H1 (cell line): ENCODE data around the gene POU3F2. TPM values are rescaled to one million over a fixed set of nuclear protein-coding genes. Genes with fewer than 3 reads are reported as not detected.

ENCODE experiments used
- CTCF ChIA-PET: fragments of 300-600 bp; sonication (Branson Sonifier 250); formaldehyde crosslinking; loops from one replicate; lab custom pipeline; 2021; ENCODE audit not compliant: partially characterized antibody; lab: Charles Lee
- POLR2A ChIA-PET: fragments of 300-600 bp; sonication (Branson Sonifier 250); formaldehyde crosslinking; loops from one replicate; lab custom pipeline; 2021; ENCODE audit warnings: inconsistent platforms; ENCODE audit not compliant: partially characterized antibody; lab: Charles Lee
- DNase-seq, 2 experiments: peaks; one replicate each; pipeline versions ENCODE4 v3.0.0 to v3.0.0-alpha.2; 2010 to 2022; ENCODE audit warnings: low spot score in 2 of 2, low read depth in 1 of 2, mixed read lengths in 1 of 2
- FAIRE-seq: peaks from 2 replicates; lab custom pipeline; 2011; peaks lifted over from hg19 to GRCh38; lab: Jason Lieb, UNC
- H2AFZ ChIP-seq: 2 replicates; pipeline ENCODE4 v1.8.1; 2012; ENCODE audit warnings: low read length, inconsistent platforms
- H2AK5ac ChIP-seq: 2 replicates; pipeline ENCODE4 v1.6.1; 2013; ENCODE audit warnings: low read depth, low read length
- H2BK120ac ChIP-seq: replicated peaks from 2 replicates; pipeline ENCODE3; 2013; ENCODE audit warnings: low read depth, low read length, inconsistent platforms
- H2BK12ac ChIP-seq: 2 replicates; pipeline ENCODE4 v1.6.1; 2013; ENCODE audit warnings: low read depth, low read length
- H2BK15ac ChIP-seq: 2 replicates; pipeline ENCODE4 v1.6.1; 2013; ENCODE audit warnings: low read length
- H2BK20ac ChIP-seq: 2 replicates; pipeline ENCODE4 v1.6.1; 2013; ENCODE audit warnings: low read length
- H2BK5ac ChIP-seq: 2 replicates; pipeline ENCODE4 v1.6.1; 2013; ENCODE audit warnings: low read depth, low read length
- H3K14ac ChIP-seq: 2 replicates; pipeline ENCODE4 v1.6.1; 2013; ENCODE audit warnings: inconsistent platforms; ENCODE audit not compliant: insufficient read length
- H3K18ac ChIP-seq: 2 replicates; pipeline ENCODE4 v1.6.1; 2013; ENCODE audit warnings: low read length; ENCODE audit errors: extremely low read depth
- H3K23ac ChIP-seq: 2 replicates; pipeline ENCODE4 v1.6.1; 2013; ENCODE audit warnings: inconsistent platforms; ENCODE audit not compliant: insufficient read length
- H3K23me2 ChIP-seq: 2 replicates; pipeline ENCODE4 v1.6.1; 2013; ENCODE audit warnings: low read depth, low read length
- H3K27ac ChIP-seq: 2 replicates; pipeline ENCODE4 v1.6.1; 2011; ENCODE audit warnings: low read depth, low read length, inconsistent platforms
- H3K27me3 ChIP-seq, 4 experiments: replicated peaks in 1 of 4; 1 replicate in 1 of 4; 2 replicates in 3 of 4; pipeline versions ENCODE4 v1.6.1 to v1.8.1; 2011 to 2013; ENCODE audit warnings: low read length in 3 of 4, mild to moderate bottlenecking in 3 of 4, inconsistent platforms in 2 of 4, mixed read lengths in 2 of 4, moderate library complexity in 1 of 4; ENCODE audit not compliant: control insufficient read depth in 3 of 4, insufficient read depth in 3 of 4; ENCODE audit errors: extremely low read depth in 1 of 4
- H3K36me3 ChIP-seq, 4 experiments: 2 replicates each; pipeline versions ENCODE4 v1.6.1 to v1.8.1; 2011 to 2013; ENCODE audit warnings: mild to moderate bottlenecking in 4 of 4, low read length in 3 of 4, moderate library complexity in 2 of 4, control low read depth in 1 of 4, inconsistent platforms in 1 of 4; ENCODE audit not compliant: insufficient read depth in 4 of 4, control insufficient read depth in 2 of 4
- H3K4ac ChIP-seq: replicated peaks from 2 replicates; pipeline ENCODE3; 2013; ENCODE audit warnings: low read length, low read depth, mixed read lengths, inconsistent platforms; ENCODE audit not compliant: insufficient read length
- H3K4me1 ChIP-seq, 4 experiments: replicated peaks in 1 of 4; 1 replicate in 1 of 4; 2 replicates in 3 of 4; pipeline versions ENCODE4 v1.6.1 to v1.8.1; 2011 to 2013; ENCODE audit warnings: low read length in 3 of 4, inconsistent platforms in 2 of 4, mixed read lengths in 1 of 4; ENCODE audit not compliant: insufficient read depth in 4 of 4, control insufficient read depth in 3 of 4
- H3K4me2 ChIP-seq, 2 experiments: 2 replicates each; pipeline versions ENCODE4 v1.6.1 to v1.8.1; 2011 to 2013; ENCODE audit warnings: low read depth in 2 of 2, low read length in 2 of 2, control low read depth in 1 of 2, inconsistent platforms in 1 of 2, mild to moderate bottlenecking in 1 of 2; ENCODE audit not compliant: insufficient read depth in 1 of 2
- H3K4me3 ChIP-seq, 4 experiments: fragments of 200-600, 300-600 bp in 1 of 4; sonication (generic), shearing (Covaris generic), sonication (Bioruptor Twin) in 1 of 4; 2 replicates each; pipeline versions ENCODE4 v1.5.1 to v1.8.1; 2011 to 2016; ENCODE audit warnings: low read length in 4 of 4, low read depth in 3 of 4, control low read depth in 2 of 4, inconsistent platforms in 2 of 4, mild to moderate bottlenecking in 2 of 4, mixed read lengths in 1 of 4, moderate library complexity in 1 of 4; ENCODE audit not compliant: insufficient read depth in 2 of 4; ENCODE audit errors: extremely low read depth in 1 of 4
- H3K56ac ChIP-seq: replicated peaks from 2 replicates; pipeline ENCODE3; 2013; ENCODE audit warnings: low read depth, mild to moderate bottlenecking, mixed read lengths, low read length, inconsistent platforms; ENCODE audit not compliant: insufficient read length
- H3K79me1 ChIP-seq: 2 replicates; pipeline ENCODE4 v1.6.1; 2013; ENCODE audit warnings: low read depth, low read length, control low read depth
- H3K79me2 ChIP-seq, 2 experiments: 2 replicates each; pipeline versions ENCODE4 v1.6.1 to v1.8.1; 2012 to 2013; ENCODE audit warnings: low read length in 2 of 2, mild to moderate bottlenecking in 2 of 2, inconsistent platforms in 1 of 2; ENCODE audit not compliant: insufficient read depth in 2 of 2, control insufficient read depth in 1 of 2
- H3K9ac ChIP-seq, 4 experiments: replicated peaks in 1 of 4; 1 replicate in 1 of 4; 2 replicates in 3 of 4; pipeline versions ENCODE4 v1.6.1 to v1.8.1; 2011 to 2013; ENCODE audit warnings: low read depth in 3 of 4, low read length in 3 of 4, control low read depth in 2 of 4, mild to moderate bottlenecking in 2 of 4, moderate library complexity in 2 of 4, inconsistent platforms in 1 of 4; ENCODE audit errors: extremely low read depth in 1 of 4
- H3K9me3 ChIP-seq, 2 experiments: 2 replicates each; pipeline versions ENCODE4 v1.6.1 to v1.8.1; 2012 to 2013; ENCODE audit warnings: mild to moderate bottlenecking in 2 of 2, moderate library complexity in 2 of 2, control low read depth in 1 of 2, inconsistent platforms in 1 of 2, low read depth in 1 of 2, low read length in 1 of 2, mixed read lengths in 1 of 2; ENCODE audit not compliant: insufficient read depth in 2 of 2
- H4K20me1 ChIP-seq, 2 experiments: replicated peaks in 1 of 2; 2 replicates each; pipeline versions ENCODE3 to v1.8.1; 2011 to 2013; ENCODE audit warnings: inconsistent platforms in 2 of 2, low read length in 2 of 2, mild to moderate bottlenecking in 1 of 2; ENCODE audit not compliant: insufficient read depth in 2 of 2, control insufficient read depth in 1 of 2
- H4K5ac ChIP-seq: 2 replicates; pipeline ENCODE4 v1.6.1; 2013; ENCODE audit warnings: low read length, low read depth, mixed read lengths, inconsistent platforms; ENCODE audit not compliant: insufficient read length
- H4K8ac ChIP-seq: 2 replicates; pipeline ENCODE4 v1.8.0; 2013; ENCODE audit warnings: mild to moderate bottlenecking, moderate library complexity, low read length, inconsistent platforms; ENCODE audit not compliant: insufficient read depth; ENCODE audit errors: extremely low read depth
- H4K91ac ChIP-seq: replicated peaks from 2 replicates; pipeline ENCODE3; 2013; ENCODE audit warnings: low read length, mixed read lengths, inconsistent platforms; ENCODE audit not compliant: insufficient read length
- MAFK ChIP-seq: IDR thresholded peaks from 2 replicates; pipeline ENCODE4 v1.6.1; 2012; ENCODE audit warnings: low read depth, mild to moderate bottlenecking, improper control_type of control experiment, low read length
- POU5F1 ChIP-seq: IDR thresholded peaks from 2 replicates; pipeline ENCODE4 v1.6.1; 2011; ENCODE audit warnings: low read depth, mild to moderate bottlenecking, low read length, moderate library complexity
- RAD21 ChIP-seq, 2 experiments: IDR thresholded peaks in 1 of 2; conservative IDR thresholded peaks in 1 of 2; 2 replicates each; pipeline ENCODE4 v1.6.1; 2011; ENCODE audit warnings: low read depth in 2 of 2, low read length in 2 of 2, improper control_type of control experiment in 1 of 2, inconsistent platforms in 1 of 2, mild to moderate bottlenecking in 1 of 2, moderate library complexity in 1 of 2
- RNF2 ChIP-seq: fragments of 200-900, 300-1000 bp; sonication (generic); IDR thresholded peaks from 2 replicates; pipeline ENCODE4 v1.7.1; 2016; ENCODE audit warnings: borderline replicate concordance, low read depth, mild to moderate bottlenecking, antibody characterized with exemption, low read length; ENCODE audit not compliant: poor library complexity, severe bottlenecking; ENCODE audit errors: missing control alignments
- SIN3A ChIP-seq, 2 experiments: IDR thresholded peaks in 1 of 2; conservative IDR thresholded peaks in 1 of 2; 2 replicates each; pipeline ENCODE4 v1.6.1; 2011 to 2012; ENCODE audit warnings: low read length in 2 of 2, improper control_type of control experiment in 1 of 2, low read depth in 1 of 2, mild to moderate bottlenecking in 1 of 2
- SRF ChIP-seq: IDR thresholded peaks from 2 replicates; pipeline ENCODE4 v1.6.1; 2011; ENCODE audit warnings: mild to moderate bottlenecking, low read depth, low read length, moderate library complexity
- SUZ12 ChIP-seq: fragments of 200-600 bp; sonication (generic); IDR thresholded peaks from 2 replicates; pipeline ENCODE4 v1.6.1; 2012; ENCODE audit warnings: mild to moderate bottlenecking, inconsistent platforms, low read length, moderate library complexity, mixed read lengths
- WGBS, 2 experiments: shearing (Covaris generic) in 1 of 2; methylation state at CpG; one replicate each; pipeline versions ENCODE4 v1.1.6 to v1.1.7; 2013 to 2015; ENCODE audit warnings: low lambda C conversion rate in 2 of 2, mixed read lengths in 2 of 2, inconsistent platforms in 1 of 2, low coverage in 1 of 2, missing lambda C conversion rate in 1 of 2; ENCODE audit not compliant: insufficient replicate concordance in 2 of 2, insufficient coverage in 1 of 2, insufficient read length in 1 of 2; ENCODE audit errors: extremely low coverage in 1 of 2, missing lambda C conversion rate in 1 of 2; 5-methylcytosine and 5-hydroxymethylcytosine counted together
- polyA plus RNA-seq, 7 experiments: library from polyadenylated mRNA; depleted of rRNA in 3 of 7; stranded (reverse) in 5 of 7; unstranded in 2 of 7; fragments of >200 nt in 5 of 7; fragments of 200-250 nt in 2 of 7; gene quantifications; 1 replicate in 5 of 7; 2 replicates in 1 of 7; 4 replicates in 1 of 7; pipeline versions ENCODE4 v1.2.1 to v1.2.3, GENCODE V29; 2011 to 2013; ENCODE audit warnings: missing spikeins in 2 of 7, mixed read lengths in 2 of 7
- total RNA-seq: library from RNA; stranded (reverse); fragmentation: NEBNext Ultra II Directional; extraction: Animal tissue kit (Norgen Biotek cat#: 25700); gene quantifications from 2 replicates; pipeline ENCODE4 v1.2.1, GENCODE V29; 2021
- TF ChIP-seq, protein P1 (sequence below): IDR thresholded peaks from 2 replicates; pipeline ENCODE4 v1.6.1; 2011; ENCODE audit warnings: low read length, improper control_type of control experiment

POU3F2 gene
- total and polyA plus RNA-seq, 2 of the 8 experiments (the other 6 are each of a cell fraction or from before 2014, with no cell fraction given): 0.09 to 0.35 TPM

DNA sequence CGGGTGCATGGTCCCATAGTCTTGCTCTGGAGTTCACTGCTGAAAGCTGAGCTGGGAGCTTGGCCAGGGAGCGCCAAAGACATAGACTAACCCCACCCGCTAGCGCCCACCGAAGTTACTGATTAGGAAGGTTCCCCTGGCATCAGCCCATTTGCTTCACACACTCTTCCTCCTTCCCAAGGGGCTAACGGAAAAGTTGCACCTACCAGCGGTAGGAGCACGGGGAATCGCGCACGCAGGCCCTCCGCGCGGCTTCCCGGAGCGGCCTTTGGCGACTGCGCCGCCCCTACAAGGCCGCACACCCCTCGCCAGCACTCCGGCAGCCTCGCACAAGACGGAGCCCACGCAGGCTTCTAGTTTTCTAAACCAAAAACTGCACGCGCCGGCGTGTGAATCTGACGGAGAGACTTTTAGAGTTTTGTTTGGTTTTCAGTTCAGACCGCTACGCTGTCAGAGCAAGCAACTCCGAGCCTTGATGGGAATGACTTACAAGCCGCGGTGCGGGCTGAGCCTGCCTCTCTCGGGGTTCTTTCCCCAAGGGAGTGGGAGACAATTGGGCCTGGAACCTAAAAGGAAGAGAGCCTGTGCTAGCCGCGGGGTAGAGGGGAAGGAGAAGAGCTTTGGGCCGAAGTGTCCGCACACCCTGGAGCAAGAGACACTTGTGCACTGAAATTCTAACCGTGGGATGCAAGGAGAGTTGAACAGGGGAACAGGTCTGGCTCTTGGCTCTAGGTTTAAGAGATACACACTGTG is 891 bp upstream of the POU3F2 start:
- Histone ChIP-seq H3K27me3 (peaks cover 68 to 91% (median 81%) of the 10 kb centered on the region in 4 experiments), H2AK5ac (no peak overlapping the region), H4K20me1 (peaks cover 5 to 13% of the 10 kb centered on the region in 2 experiments), H3K18ac (peak overlapping the region; percentile 19; the same call in 1 of the 2 replicates), H4K5ac (no peak overlapping the region), H3K4me1 (peaks cover 2 to 32% (median 22%) of the 10 kb centered on the region in 4 experiments), H3K9me3 (no peaks in the 10 kb centered on the region), H3K79me1 (no peaks in the 10 kb centered on the region), H2BK12ac (0 out of 2 replicates have a peak overlapping the region, but pooled peaks have one; percentile 60), H3K36me3 (no peaks in the 10 kb centered on the region; a peak in 1 of 8 replicates), H3K4me3 (peak overlapping the region; percentile 23 to 63 (median 36); a peak in 7 of 8 replicates), H3K56ac (no peak overlapping the region), H3K79me2 (no peaks in the 10 kb centered on the region), H3K27ac (no peak overlapping the region), H3K23me2 (peaks cover 23% of the 10 kb centered on the region), H3K4me2 (peak overlapping the region; percentile 84 to 95), H3K4ac (no peak overlapping the region), H4K91ac (no peak overlapping the region), H2BK120ac (no peak overlapping the region), H2BK15ac (no peak overlapping the region), H3K14ac (no peak overlapping the region), H2BK20ac (no peak overlapping the region), H2AFZ (no peak overlapping the region), H3K9ac (no peak overlapping the region), H4K8ac (no peak overlapping the region), H3K23ac (no peak overlapping the region), H2BK5ac (no peak overlapping the region)
- ChIA-PET CTCF (interaction anchor here (0.6 to 10.0 kb wide), 5 partner anchors 10 to 452 kb away, joined by 3 to 79 read pairs (median 3); no protein-coding TSS in a partner anchor), POLR2A (interaction anchor here (0.6 to 2.8 kb wide), 4 partner anchors 8 to 307 kb away, joined by 3 to 12 read pairs (median 8); no protein-coding TSS in a partner anchor)
- WGBS, 2 experiments: 1% methylated on average over 41 of the region's 42 CpGs; no CpG with 5 or more reads in 1 of the 2 experiments
- DNase-seq (peak in 1 of 2 experiments; percentile 68), FAIRE-seq (no peak)
- TF ChIP-seq SRF (no peak), SIN3A (conservative IDR thresholded peaks at IDR 0.05 in 1 of 2, IDR thresholded peaks at IDR 0.05 in 1 of 2; ENCODE audit: low read depth in 1 of 2, low read length in 2 of 2) (peak in 1 of 2 experiments; percentile 34; a peak in 1 of 4 replicates), SUZ12 (peak; percentile 93), RAD21 (IDR thresholded peaks at IDR 0.05 in 1 of 2, conservative IDR thresholded peaks at IDR 0.05 in 1 of 2; ENCODE audit: low read depth in 2 of 2, low read length in 2 of 2) (peak in 1 of 2 experiments; percentile 15; a peak in 2 of 4 replicates), POU5F1 (no peak), MAFK (no peak), RNF2 (peak; percentile 18)
- TF ChIP-seq, protein P1, sequence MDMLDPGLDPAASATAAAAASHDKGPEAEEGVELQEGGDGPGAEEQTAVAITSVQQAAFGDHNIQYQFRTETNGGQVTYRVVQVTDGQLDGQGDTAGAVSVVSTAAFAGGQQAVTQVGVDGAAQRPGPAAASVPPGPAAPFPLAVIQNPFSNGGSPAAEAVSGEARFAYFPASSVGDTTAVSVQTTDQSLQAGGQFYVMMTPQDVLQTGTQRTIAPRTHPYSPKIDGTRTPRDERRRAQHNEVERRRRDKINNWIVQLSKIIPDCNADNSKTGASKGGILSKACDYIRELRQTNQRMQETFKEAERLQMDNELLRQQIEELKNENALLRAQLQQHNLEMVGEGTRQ: no peak
